GM19099 (cell line): Measurements from ENCODE around the gene FAM3A.

ENCODE experiments used
- POLR2A ChIP-seq: IDR thresholded peaks from 3 replicates; pipeline ENCODE4 v1.6.1; 2011; ENCODE audit warnings: low read depth; ENCODE audit not compliant: insufficient read length; ENCODE audit errors: extremely low read depth

FAM3A gene

DNA sequence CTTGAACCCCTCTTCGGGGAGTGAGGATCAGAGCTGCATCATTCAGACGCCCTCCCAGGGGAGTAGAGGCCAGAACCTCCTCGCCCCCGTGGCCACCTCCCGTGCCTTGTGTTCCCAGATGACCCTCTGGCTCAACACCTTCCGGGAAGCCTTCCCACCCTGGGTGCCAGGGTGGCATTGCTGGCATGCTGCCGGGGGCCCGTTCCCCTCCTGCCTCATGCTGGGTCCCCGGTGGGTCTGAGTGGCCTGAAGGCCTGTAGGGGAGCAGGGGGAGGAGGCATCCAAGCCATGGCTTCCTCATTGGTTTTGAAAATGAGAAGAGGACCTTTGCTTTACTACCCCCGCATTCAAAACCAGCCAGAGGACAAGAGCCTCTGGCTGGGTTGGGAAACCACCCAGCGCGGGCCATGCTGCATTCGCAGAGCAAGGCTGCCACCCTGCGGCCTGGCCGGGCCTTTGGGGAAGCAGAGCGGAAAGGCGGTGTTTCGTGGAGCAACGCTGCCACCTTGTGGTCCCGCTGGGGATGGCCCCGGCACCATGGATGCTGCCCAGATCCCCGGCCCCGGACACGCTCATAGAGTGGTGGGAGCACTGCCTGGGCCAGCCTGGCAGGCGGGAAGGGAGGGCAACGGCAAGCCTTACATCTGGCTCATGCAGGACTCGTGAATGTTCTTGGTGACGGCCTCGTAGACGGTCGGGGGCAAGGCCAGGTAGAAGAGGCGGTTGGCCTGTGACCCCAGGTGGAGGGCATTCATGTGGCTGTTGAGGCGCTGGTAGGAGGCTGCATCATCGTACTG is 18.7 kb upstream of the FAM3A start:
- no peak for TF ChIP-seq POLR2A

DNA sequence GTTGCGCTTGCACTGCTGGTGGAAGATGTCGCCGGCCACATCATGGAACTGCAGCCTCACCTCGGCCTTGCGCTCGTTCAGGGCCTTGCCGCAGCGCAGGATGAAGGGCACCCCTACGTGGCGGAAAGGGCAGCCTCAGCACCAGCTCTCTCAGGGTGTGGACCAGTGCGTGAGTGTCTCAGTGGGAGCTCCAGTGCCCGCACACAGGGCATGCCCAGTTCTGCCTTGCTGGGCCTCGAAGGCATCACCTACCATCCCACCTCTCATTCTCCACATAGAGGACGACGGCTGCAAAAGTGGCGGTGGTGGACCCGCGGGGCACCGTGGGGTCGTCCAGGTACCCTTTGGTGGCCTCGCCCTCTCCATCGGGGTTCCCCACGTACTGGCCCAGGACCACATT is 16.7 kb upstream of the FAM3A start:
- TF ChIP-seq POLR2A = no peak

DNA sequence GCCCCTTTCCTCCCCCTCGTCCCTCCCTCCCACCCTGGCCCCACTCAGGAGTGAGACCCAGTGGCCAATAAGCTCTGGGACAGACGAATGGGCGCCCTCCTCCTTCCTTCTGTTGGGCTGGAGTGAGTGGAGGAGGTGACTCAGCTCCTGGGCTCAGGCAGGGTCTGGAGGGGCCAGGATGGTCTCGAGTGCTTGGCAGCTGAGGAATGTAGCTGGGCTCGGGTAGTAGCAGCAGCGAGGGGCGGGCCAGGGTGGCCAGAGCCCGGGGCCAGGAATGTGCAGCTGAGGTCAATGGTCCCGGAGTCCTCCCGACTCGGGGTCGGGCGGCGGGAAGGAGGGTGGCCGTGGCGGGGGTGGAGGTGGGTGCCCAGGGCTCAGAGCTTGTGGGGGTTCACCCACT is 15.6 kb upstream of the FAM3A start:
- no peak for TF ChIP-seq POLR2A

DNA sequence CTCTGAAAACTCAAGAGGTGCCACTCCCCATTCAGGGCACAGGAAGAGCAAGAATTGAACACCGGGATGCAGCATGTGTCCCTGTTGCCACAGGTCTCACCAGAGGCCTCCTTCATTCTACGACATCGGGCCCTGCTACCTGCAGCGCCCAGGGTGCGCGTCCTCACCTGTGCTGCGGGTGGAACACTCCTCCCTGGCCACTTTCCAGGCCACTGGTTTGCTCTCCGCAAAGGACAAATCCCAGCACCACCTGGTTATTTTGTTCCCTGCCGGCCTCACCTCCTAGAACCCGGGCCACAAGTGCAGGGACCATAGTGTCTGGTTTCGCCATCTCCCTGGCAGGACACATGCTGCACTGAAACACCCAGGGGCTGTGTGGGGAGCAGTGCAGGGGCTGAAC is 14.3 kb upstream of the FAM3A start:
- no peak for TF ChIP-seq POLR2A

DNA sequence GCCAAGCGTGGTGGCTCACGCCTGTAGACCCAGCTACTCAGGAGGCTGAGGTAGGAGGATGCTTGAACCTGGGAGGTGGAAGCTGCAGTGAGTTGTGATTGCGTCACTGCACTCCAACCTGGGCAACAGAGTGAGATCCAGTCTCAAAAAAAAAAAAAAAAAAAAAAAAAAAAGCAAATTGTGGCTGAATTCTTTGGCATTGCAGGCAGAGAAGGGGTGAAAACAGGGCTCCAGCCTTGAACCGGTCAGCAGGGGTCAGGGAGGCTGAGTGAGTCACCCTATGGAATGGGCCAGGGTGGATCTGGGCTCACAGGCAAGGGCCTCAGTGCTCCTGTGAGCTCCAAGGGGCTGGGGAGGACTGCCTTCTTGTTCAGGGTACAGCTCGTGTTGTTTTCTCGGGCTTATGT is 13.2 kb upstream of the FAM3A start:
- TF ChIP-seq POLR2A = no peak

DNA sequence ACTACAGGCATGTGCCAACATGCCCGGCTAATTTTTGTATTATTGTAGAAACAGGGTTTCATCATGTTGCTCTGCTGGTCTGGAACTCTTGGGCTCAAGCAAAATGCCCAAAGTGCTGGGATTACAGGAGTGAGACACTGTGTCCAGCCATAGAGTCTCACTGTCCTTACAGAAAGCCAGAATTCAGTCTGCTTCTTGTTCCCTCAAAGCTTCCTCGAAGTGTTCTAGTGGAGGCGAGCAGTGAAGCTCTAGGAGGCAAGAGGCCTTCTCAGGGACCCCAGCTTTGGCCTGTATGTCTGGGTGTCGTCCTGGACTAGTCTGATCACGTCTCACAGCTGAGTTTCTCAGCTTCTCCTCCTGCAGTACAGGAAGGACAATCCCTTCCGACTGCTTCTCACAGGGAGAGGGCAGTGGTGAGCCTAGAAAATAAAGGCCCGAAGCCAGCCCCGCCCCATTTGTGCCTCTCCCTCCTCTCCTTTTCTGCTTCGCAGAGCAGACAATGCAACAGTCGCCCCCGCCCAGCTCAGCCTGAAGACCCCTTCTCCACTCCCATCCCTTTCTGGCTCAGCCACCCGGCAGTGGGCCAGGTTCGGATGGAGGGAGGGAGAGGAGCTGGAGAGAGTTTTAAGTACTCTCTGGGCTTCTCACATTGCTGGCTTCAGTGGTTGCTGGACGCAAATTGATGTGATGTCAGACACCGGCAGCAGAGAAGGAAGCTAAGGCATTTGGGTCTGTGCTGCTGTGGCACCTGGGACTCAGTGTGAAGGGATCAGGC is 11.1 kb upstream of the FAM3A start:
- peak; percentile 41 for TF ChIP-seq POLR2A

DNA sequence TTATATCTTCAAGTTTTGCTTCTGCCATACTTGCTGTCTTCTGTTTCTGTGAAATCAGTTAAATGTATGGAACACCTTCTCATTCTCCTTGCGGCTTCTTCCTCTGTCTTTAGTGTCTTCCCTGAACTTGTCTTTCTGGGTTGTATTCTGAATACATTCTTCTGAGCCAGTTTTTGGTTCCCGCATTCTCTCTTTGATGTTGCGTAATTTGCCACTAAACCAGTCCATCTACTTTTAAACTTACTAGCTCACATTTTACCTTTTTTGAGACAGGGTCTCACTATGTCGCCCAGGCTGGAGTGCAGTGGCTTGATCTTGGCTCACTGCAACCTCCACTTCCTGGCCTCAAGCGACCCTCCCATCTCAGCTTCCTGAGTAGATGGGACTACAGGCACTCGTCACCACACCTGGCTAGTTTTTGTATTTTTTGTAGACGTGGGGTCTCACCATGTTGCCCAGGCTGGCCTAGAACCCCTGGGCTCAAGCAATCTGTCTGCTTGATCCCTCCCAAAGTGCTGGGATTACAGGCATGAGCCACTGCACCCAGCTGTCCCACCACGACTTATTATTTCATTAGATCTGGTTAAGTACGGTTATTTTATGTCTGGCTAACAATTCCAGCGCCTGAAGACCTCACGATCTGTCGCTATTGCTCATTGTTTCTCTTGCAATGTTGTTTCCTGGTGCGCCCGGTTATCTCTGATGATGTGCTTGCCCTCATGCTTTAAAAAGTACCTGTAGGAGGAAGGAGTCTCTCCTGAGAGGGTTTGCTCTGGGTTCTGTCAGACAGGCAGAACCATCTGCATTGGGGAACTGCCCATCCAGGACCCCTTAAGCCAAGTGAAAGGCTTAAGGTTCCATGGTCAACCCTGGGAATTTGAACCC is 9.8 kb upstream of the FAM3A start:
- no peak for TF ChIP-seq POLR2A

DNA sequence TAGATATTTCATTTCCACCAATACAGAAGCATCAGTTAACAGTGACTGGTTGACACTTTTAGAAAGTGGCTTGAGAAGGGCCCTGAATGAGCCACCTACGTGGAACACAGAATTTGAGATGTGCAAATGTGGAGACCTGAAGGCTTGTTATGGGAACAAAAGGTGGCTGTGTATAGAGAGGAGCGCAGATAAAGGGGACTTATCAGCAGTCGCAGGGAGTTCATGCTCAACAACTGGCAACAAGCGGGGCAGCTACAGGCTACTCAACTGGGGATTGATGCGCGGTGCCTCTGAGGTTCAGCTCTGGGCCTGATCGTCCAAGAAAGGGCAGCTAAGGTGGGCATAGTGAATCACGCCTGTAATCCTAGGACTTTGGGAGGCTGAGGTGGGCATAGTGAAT is 3.4 kb upstream of the FAM3A start:
- TF ChIP-seq POLR2A = no peak

DNA sequence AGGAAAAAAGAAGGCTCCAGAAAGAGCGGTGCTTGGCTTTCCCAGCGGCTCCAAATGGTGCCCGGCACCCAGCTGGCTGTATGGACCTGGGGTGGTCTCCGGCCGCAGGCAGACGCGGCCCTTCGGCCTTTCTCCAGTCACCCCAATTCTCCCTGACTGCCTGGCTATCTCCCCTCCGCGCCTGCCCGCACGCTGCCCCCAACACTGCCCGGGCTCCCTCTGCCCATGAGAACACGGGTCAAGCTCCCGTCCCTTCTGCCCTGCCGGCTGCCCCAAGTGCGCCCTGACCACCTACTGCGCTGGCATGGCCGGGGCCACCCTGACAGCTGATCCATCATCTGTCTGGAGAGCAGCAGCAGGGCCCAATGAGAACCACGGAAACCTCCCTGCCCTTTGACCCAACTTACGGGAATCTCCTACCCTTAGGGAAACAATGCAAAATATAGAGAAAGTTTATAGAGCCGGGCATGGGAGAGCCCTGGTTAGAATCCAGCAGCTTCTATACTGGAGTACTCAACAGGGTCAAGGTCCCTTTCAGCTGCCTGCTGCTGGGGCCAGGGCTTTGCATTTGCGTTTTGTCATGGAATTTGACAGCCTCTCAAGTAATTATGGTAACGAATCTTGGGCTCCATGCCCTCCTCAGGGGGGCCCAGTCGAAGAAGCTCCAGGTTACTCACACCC is 1.2 kb upstream of the FAM3A start:
- TF ChIP-seq POLR2A = no peak

DNA sequence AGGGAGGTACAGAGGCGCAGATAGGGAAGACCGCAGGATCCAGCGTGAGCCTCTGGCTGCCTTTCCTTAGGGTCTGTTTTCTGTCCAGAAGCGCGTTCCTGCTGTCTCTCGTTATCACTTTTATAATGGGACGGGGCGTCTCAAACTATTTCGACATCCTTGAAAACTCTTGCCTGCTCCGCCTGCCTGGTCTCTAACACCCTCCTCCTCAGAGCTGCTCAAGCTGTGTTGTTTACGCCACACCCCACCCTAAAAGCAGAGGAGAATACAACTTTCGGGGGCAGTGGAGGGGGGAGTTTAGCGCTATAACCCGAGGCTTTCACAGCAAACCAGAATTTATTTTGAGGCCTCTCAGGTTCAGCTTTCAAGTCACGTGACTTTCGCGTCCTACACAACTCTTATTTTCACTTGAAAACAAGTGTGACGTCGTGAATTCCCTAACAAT is 646 bp upstream of the FAM3A start:
- no peak for TF ChIP-seq POLR2A

DNA sequence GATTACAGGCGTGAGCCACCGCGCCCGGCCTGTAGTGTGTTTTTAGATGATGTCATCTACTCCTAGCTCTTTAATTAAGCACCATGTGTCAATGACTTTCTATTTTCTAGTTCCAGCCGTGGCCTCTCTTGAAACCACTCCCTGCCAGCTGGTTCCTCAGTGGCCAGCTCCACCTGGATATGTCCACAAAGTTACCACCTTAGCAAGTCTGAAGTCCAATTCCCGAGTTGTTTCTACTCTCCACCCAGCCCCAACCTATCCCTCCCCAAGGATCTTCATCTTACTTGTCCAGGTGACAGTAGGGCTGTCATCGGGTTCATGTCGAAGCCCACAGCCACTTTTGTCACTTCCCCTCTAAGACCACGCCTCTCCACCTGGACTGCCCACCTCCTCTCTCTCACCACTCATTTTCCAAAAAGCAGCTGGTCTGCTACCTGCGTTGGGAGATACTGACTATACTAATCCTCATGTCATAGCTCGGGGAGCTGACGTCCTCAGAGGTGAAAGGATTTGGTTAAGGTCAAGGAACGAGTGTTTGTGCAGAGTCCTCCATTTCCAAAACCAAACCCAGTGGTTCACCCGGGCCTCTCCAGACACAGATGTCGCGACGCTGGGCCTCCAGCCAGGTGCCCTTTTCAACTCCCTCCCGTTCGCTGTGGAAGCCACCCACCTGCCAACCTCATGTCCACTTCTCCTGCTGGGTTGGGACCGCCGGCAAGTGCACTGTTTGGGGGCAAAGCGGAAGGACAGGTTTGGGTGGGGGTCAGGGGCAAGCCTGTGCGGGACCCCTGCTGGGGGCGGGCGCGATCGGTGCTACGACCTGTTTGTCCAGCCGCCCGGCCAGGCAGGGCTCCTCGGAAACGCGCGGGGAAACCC is 704 bp downstream of the FAM3A start:
- TF ChIP-seq POLR2A = peak; percentile 34

DNA sequence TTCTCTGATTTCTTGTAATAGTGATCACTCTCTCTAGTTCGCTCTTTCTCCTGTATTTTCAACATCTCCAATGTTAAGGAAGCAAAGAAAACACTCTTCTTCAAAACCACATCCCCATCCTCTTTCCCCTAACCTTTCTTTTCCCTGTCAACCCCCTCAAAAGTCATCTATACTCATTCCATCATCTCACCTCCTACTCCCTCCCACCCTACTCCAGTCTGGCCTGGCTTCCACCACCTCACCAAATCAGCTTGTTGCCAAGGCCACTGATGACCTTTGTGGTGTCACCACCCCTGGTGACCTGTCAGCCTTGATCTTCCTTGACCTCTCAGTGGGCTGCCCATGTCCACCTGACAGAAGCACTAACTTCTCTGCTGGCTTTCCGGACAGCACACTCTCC is 2.3 kb downstream of the FAM3A start:
- no peak for TF ChIP-seq POLR2A

DNA sequence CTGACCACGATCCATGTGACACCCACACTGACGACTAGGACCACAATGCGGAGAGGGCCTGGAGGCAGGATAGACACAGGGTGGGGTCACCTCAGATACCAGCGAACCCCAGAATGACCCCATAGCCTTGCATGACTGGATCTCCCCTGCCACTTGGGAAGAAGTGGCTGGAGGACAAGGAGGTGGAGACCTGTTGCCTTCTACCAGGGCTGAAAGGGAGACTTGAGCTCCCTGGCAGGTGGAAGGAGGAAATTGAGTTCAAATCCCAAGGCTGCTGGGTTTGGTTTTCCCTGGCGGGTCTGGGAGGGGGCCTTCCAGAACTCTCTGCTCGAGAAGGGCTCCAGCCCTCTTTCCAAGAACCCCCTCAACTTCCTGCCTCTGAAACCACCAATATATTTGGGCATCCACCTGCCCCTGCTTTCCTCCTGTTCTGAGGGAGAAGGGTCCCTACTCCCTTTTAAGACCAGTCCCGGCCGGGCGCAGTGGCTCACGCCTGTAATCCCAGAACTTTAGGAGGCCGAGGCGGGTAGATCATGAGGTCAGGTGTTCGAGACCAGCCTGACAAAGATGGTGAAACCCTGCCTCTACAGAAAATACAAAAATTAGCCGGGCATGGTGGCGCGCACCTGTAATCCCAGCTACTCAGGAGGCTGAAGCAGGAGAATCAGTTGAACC is 3.0 kb downstream of the FAM3A start:
- no peak for TF ChIP-seq POLR2A
